PC-3 (cell line): ENCODE results near the gene LRRTM3.

Source experiments
- EZH2 ChIP-seq: fragments of 300-600 bp; sonication (generic); IDR thresholded peaks from one replicate; pipeline ENCODE4 v1.6.1; 2017; ENCODE audit warnings: antibody characterized with exemption, mild to moderate bottlenecking, low read length; ENCODE audit not compliant: unreplicated experiment
- EZH2phosphoT487 ChIP-seq: fragments of 300-600 bp; sonication (generic); IDR thresholded peaks from 2 replicates; pipeline ENCODE4 v1.6.1; 2018; ENCODE audit warnings: mild to moderate bottlenecking, antibody characterized with exemption, low read length, borderline replicate concordance
- TF ChIP-seq, protein P1 (sequence below): fragments of 300-600 bp; sonication (generic); conservative IDR thresholded peaks from 2 replicates; pipeline ENCODE4 v1.5.1; 2017; ENCODE audit warnings: antibody characterized with exemption, low read depth, mild to moderate bottlenecking, low read length

DNA sequence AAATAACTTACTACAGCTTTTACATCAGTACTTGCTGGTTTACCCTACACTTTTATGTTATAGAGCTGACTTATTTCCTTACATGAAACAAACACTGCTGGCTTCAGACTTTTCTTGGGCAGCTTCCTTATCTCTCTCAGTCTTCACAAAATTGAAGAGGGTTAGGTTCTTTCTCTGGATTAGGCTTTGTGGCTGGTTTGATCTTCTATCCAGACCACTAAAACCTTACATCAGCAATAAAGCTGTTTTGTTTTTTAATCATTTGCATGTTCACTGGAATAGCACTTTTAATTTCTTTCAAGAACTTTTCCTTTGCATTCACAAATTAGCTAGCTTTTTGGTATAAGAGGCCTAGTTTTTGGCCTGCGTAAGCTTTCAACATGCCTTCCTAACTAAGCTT is 218.7 kb downstream of the LRRTM3 start:
- TF ChIP-seq EZH2phosphoT487 (no peak), EZH2 (no peak)
- TF ChIP-seq, protein P1, sequence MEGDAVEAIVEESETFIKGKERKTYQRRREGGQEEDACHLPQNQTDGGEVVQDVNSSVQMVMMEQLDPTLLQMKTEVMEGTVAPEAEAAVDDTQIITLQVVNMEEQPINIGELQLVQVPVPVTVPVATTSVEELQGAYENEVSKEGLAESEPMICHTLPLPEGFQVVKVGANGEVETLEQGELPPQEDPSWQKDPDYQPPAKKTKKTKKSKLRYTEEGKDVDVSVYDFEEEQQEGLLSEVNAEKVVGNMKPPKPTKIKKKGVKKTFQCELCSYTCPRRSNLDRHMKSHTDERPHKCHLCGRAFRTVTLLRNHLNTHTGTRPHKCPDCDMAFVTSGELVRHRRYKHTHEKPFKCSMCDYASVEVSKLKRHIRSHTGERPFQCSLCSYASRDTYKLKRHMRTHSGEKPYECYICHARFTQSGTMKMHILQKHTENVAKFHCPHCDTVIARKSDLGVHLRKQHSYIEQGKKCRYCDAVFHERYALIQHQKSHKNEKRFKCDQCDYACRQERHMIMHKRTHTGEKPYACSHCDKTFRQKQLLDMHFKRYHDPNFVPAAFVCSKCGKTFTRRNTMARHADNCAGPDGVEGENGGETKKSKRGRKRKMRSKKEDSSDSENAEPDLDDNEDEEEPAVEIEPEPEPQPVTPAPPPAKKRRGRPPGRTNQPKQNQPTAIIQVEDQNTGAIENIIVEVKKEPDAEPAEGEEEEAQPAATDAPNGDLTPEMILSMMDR = no peak
